A549 (cell line): ENCODE measurements around the gene RAB3IP. TPM values are rescaled to one million over a fixed set of nuclear protein-coding genes. Genes with fewer than 3 reads are reported as not detected.

Source experiments
- ATAC-seq, 2 experiments: fragments of 200-7000 bp in 1 of 2; fragments of >200 bp in 1 of 2; cut with Nextera tagmentation in 1 of 2; cut with Tn5 transposase in 1 of 2; 3 replicates each; pipeline versions ENCODE4 v1.8.0 to v1.9.1; 2018 to 2020; ENCODE audit warnings: mild to moderate bottlenecking in 1 of 2, moderate library complexity in 1 of 2
- CTCF ChIA-PET: fragments of 300-600 bp; sonication (Branson Sonifier 250); formaldehyde crosslinking; extraction: SDS; loops from one replicate; lab custom pipeline; 2021; ENCODE audit warnings: antibody characterized with exemption, inconsistent platforms; lab: Yijun Ruan, JAX
- POLR2A ChIA-PET: fragments of 350-600 bp; formaldehyde crosslinking; extraction: SDS; loops from one replicate; lab custom pipeline; 2021; ENCODE audit warnings: antibody characterized with exemption, inconsistent platforms; lab: Yijun Ruan, JAX
- DNase-seq, 2 experiments: peaks; one replicate each; pipeline versions ENCODE4 v3.0.0 to v3.0.0-alpha.2; 2011 to 2016; ENCODE audit warnings: low read depth in 1 of 2, low spot score in 1 of 2
- FAIRE-seq: peaks from 2 replicates; lab custom pipeline; 2011; peaks lifted over from hg19 to GRCh38; lab: Jason Lieb, UNC
- H3K27ac ChIP-seq, 2 experiments: fragments of >200 bp; sonication (Bioruptor Twin); formaldehyde crosslinking; 3 replicates each; pipeline ENCODE4 v1.5.1; 2016 to 2017
- H3K4me1 ChIP-seq: fragments of >200 bp; sonication (Bioruptor Twin); formaldehyde crosslinking; 3 replicates; pipeline ENCODE4 v1.6.1; 2016
- H3K4me2 ChIP-seq: fragments of >200 bp; sonication (Bioruptor Twin); formaldehyde crosslinking; 3 replicates; pipeline ENCODE4 v1.6.1; 2016
- H3K4me3 ChIP-seq: fragments of >200 bp; sonication (Bioruptor Twin); formaldehyde crosslinking; 3 replicates; pipeline ENCODE4 v1.5.1; 2016
- H3K9me3 ChIP-seq: fragments of >200 bp; sonication (Bioruptor Twin); formaldehyde crosslinking; 3 replicates; pipeline ENCODE4 v1.6.1; 2016
- BHLHE40 ChIP-seq: IDR thresholded peaks from 2 replicates; pipeline ENCODE4 v1.6.1; 2012; ENCODE audit warnings: low read depth, low read length, inconsistent platforms
- CBX2 ChIP-seq: fragments of 200-600 bp; sonication (generic); IDR thresholded peaks from 2 replicates; pipeline ENCODE4 v1.6.1; 2016; ENCODE audit warnings: low read depth, mild to moderate bottlenecking, borderline replicate concordance
- CBX8 ChIP-seq: fragments of 200-600 bp; sonication (generic); IDR thresholded peaks from 2 replicates; pipeline ENCODE4 v1.6.1; 2016
- CHD2 ChIP-seq: fragments of 150-350 bp; IDR thresholded peaks from 2 replicates; pipeline ENCODE4 v1.6.1; 2014; ENCODE audit warnings: low read length; ENCODE audit not compliant: partially characterized antibody
- CHD4 ChIP-seq: fragments of 200-600 bp; sonication (generic); IDR thresholded peaks from 2 replicates; pipeline ENCODE4 v1.6.1; 2016; ENCODE audit warnings: antibody characterized with exemption, mild to moderate bottlenecking, borderline replicate concordance
- EHMT2 ChIP-seq: fragments of 200-600 bp; sonication (generic); IDR thresholded peaks from 2 replicates; pipeline ENCODE4 v1.6.1; 2016; ENCODE audit warnings: antibody characterized with exemption, low read depth, mild to moderate bottlenecking, moderate library complexity
- EP300 ChIP-seq, 2 experiments: fragments of >200 bp; sonication (Bioruptor Twin); formaldehyde crosslinking; IDR thresholded peaks; 2 replicates in 1 of 2; 3 replicates in 1 of 2; pipeline ENCODE4 v1.6.1; 2016 to 2017
- ESRRA ChIP-seq: fragments of 150-350 bp; IDR thresholded peaks from 2 replicates; pipeline ENCODE4 v1.6.1; 2014; ENCODE audit warnings: mild to moderate bottlenecking, low read length, borderline replicate concordance
- FOSB ChIP-seq: fragments of 250-450 bp; sonication (Bioruptor Pico); IDR thresholded peaks from 2 replicates; pipeline ENCODE4 v1.5.0; 2020; ENCODE audit warnings: mild to moderate bottlenecking, moderate library complexity
- FOSL2 ChIP-seq, 2 experiments: fragments of 450-650 bp in 1 of 2; fragments of >200 bp in 1 of 2; sonication (Bioruptor Twin) in 1 of 2; formaldehyde crosslinking; IDR thresholded peaks; 2 replicates each; pipeline versions ENCODE4 v1.5.0 to v1.6.1; 2016 to 2020; ENCODE audit warnings: mild to moderate bottlenecking in 1 of 2, moderate library complexity in 1 of 2
- FOXS1 ChIP-seq: fragments of 250-450 bp; sonication (Bioruptor Pico); IDR thresholded peaks from 2 replicates; pipeline ENCODE4 v1.5.0; 2020; ENCODE audit warnings: mild to moderate bottlenecking, moderate library complexity
- HOXB5 ChIP-seq: fragments of 250-450 bp; sonication (Bioruptor Pico); IDR thresholded peaks from 2 replicates; pipeline ENCODE4 v1.5.0; 2020; ENCODE audit warnings: mild to moderate bottlenecking, moderate library complexity
- JUN ChIP-seq, 2 experiments: fragments of >200 bp; sonication (Bioruptor Twin); formaldehyde crosslinking; IDR thresholded peaks; 2 replicates in 1 of 2; 3 replicates in 1 of 2; pipeline ENCODE4 v1.6.1; 2016 to 2017
- JUNB ChIP-seq: fragments of >200 bp; sonication (Bioruptor Twin); formaldehyde crosslinking; IDR thresholded peaks from 2 replicates; pipeline ENCODE4 v1.6.1; 2016
- MYC ChIP-seq: IDR thresholded peaks from 2 replicates; pipeline ENCODE4 v1.6.1; 2012; ENCODE audit warnings: mild to moderate bottlenecking, inconsistent platforms, low read length, improper control_type of control experiment, borderline replicate concordance
- NFE2L2 ChIP-seq: fragments of 150-350 bp; conservative IDR thresholded peaks from 2 replicates; pipeline ENCODE4 v1.6.1; 2014; ENCODE audit warnings: low read length
- NR3C1 ChIP-seq: fragments of >200 bp; sonication (Bioruptor Twin); formaldehyde crosslinking; IDR thresholded peaks from 3 replicates; pipeline ENCODE4 v1.6.1; 2017
- PBX3 ChIP-seq: IDR thresholded peaks from 2 replicates; pipeline ENCODE4 v1.6.1; 2012
- POLR2A ChIP-seq: IDR thresholded peaks from 2 replicates; pipeline ENCODE4 v1.6.1; 2012; ENCODE audit warnings: mild to moderate bottlenecking, low read length
- POLR2AphosphoS2 ChIP-seq: conservative IDR thresholded peaks from 2 replicates; pipeline ENCODE4 v1.6.1; 2012; ENCODE audit warnings: low read length, improper control_type of control experiment, inconsistent platforms
- RAD21 ChIP-seq, 2 experiments: fragments of >200 bp in 1 of 2; sonication (Bioruptor Twin) in 1 of 2; formaldehyde crosslinking in 1 of 2; IDR thresholded peaks in 1 of 2; conservative IDR thresholded peaks in 1 of 2; 2 replicates in 1 of 2; 3 replicates in 1 of 2; pipeline ENCODE4 v1.6.1; 2012 to 2018; ENCODE audit warnings: inconsistent platforms in 1 of 2
- RCOR1 ChIP-seq: fragments of 150-350 bp; IDR thresholded peaks from 2 replicates; pipeline ENCODE4 v1.6.1; 2014; ENCODE audit warnings: antibody characterized with exemption, low read length, low read depth
- TP53 ChIP-seq: fragments of 250-450 bp; sonication (Bioruptor Pico); IDR thresholded peaks from 2 replicates; pipeline ENCODE4 v1.5.0; 2021; ENCODE audit warnings: mild to moderate bottlenecking, moderate library complexity
- USF2 ChIP-seq: fragments of 450-650 bp; IDR thresholded peaks from 2 replicates; pipeline ENCODE4 v1.6.1; 2014; ENCODE audit warnings: antibody characterized with exemption
- ZC3H11A ChIP-seq: fragments of 450-650 bp; IDR thresholded peaks from 2 replicates; pipeline ENCODE4 v1.6.1; 2014; ENCODE audit warnings: antibody characterized with exemption, mild to moderate bottlenecking
- ZFP36 ChIP-seq: fragments of 450-650 bp; IDR thresholded peaks from 2 replicates; pipeline ENCODE4 v1.6.1; 2014; ENCODE audit warnings: borderline replicate concordance; ENCODE audit not compliant: partially characterized antibody
- WGBS: methylation state at CpG from one replicate; pipeline ENCODE4 v1.1.6; 2017; ENCODE audit errors: missing lambda C conversion rate; 5-methylcytosine and 5-hydroxymethylcytosine counted together
- polyA plus RNA-seq, 4 experiments: library from polyadenylated mRNA; depleted of rRNA in 3 of 4; stranded (reverse); fragments of >200 nt; fragmentation: RNase III in 1 of 4; extraction: RNeasy Plus Mini Kit Qiagen cat#74134 plus additional on column Dnase treatment in 1 of 4; gene quantifications; 2 replicates in 3 of 4; 3 replicates in 1 of 4; pipeline ENCODE4 v1.2.3, GENCODE V29; 2011 to 2017
- TF ChIP-seq, protein P1 (sequence below): fragments of 150-350 bp; IDR thresholded peaks from 2 replicates; pipeline ENCODE4 v1.6.1; 2014; ENCODE audit warnings: low read depth, mild to moderate bottlenecking, low read length
- TF ChIP-seq, protein P2 (sequence below): IDR thresholded peaks from 2 replicates; pipeline ENCODE4 v1.6.1; 2012

Gene RAB3IP
- polyA plus RNA-seq, 2 of the 4 experiments (the other 2 are of a cell fraction): 12.1 to 46.4 TPM

- FAIRE-seq (no peak), ATAC-seq (no peak), DNase-seq (no peak)
- POLR2A ChIA-PET: interaction anchor here (0.6 kb wide), 1 partner anchor 15 kb away, joined by 3 read pairs; no protein-coding TSS in a partner anchor
- no peak overlapping the region for H3K4me3 ChIP-seq
- 68% methylated on average over 3 of the region's 3 CpGs for WGBS
- TF ChIP-seq TP53 (no peak), HOXB5 (CRISPR knock-in tag) (no peak), NFE2L2 (no peak), POLR2AphosphoS2 (no peak), PBX3 (no peak), RCOR1 (no peak), ESRRA (no peak), CBX2 (no peak)
- no peak overlapping the region for H3K27ac ChIP-seq
- CTCF ChIA-PET: interaction anchor here (0.7 to 1.0 kb wide), 3 partner anchors 13 to 18 kb away, joined by 3 read pairs; partner anchors contain the start of gene RAB3IP
- no peaks in the 10 kb centered on the region for H3K4me1 ChIP-seq
- no peak overlapping the region for H3K4me2 ChIP-seq
- H3K9me3 ChIP-seq: no peaks in the 10 kb centered on the region
Observed at GRCh38 chr12:69720750-69721149, 17.9 kb upstream of the RAB3IP start.

GRCh38 chr12:69726922-69727321 lies 11.7 kb upstream of the RAB3IP start:
- no peak overlapping the region for H3K27ac ChIP-seq
- no peaks in the 10 kb centered on the region for H3K9me3 ChIP-seq
- no peak for ATAC-seq
- H3K4me1 ChIP-seq: no peaks in the 10 kb centered on the region
- CTCF ChIA-PET: no interaction called here
- WGBS: 88% methylated on average over 4 of the region's 4 CpGs
- no peak overlapping the region for H3K4me3 ChIP-seq
- TF ChIP-seq, protein P1, sequence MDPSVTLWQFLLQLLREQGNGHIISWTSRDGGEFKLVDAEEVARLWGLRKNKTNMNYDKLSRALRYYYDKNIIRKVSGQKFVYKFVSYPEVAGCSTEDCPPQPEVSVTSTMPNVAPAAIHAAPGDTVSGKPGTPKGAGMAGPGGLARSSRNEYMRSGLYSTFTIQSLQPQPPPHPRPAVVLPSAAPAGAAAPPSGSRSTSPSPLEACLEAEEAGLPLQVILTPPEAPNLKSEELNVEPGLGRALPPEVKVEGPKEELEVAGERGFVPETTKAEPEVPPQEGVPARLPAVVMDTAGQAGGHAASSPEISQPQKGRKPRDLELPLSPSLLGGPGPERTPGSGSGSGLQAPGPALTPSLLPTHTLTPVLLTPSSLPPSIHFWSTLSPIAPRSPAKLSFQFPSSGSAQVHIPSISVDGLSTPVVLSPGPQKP: no peak
- TF ChIP-seq CHD2 (no peak), JUN (IDR thresholded peaks at IDR 0.05) (no peak), EHMT2 (no peak), JUNB (no peak), USF2 (no peak)
- no peak for DNase-seq
- H3K4me2 ChIP-seq: no peak overlapping the region
- POLR2A ChIA-PET: no interaction called here
- FAIRE-seq: no peak

DNA sequence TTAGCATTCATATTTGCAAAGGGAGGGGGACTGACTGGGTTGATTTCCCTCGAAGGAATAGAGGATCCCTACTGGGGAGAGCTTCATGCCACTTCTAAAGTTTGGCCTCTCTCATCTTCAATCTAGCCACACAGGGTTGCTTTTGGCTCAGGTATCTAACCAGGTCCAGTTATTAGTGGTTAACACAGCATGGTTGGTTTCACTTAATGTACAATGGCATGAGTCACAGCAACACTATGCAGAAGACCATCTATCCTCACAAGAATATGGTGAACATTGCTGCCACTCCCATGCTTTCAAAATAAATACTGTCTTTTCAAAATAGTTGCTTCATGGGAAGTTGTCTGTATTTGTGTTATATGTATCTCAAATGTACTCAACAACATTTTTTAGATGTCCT lies 6.6 kb upstream of the RAB3IP start:
- DNase-seq (no peak), ATAC-seq (no peak)
- WGBS: 14% methylated on average over 1 of the region's 1 CpG
- CTCF ChIA-PET: no interaction called here
- Histone ChIP-seq H3K9me3 (no peaks in the 10 kb centered on the region), H3K4me1 (no peaks in the 10 kb centered on the region), H3K4me2 (no peak overlapping the region)
- TF ChIP-seq TP53 (no peak), CBX8 (no peak), FOXS1 (CRISPR knock-in tag) (no peak), BHLHE40 (no peak), MYC (no peak), NR3C1 (no peak), CBX2 (no peak), RAD21 (conservative IDR thresholded peaks at IDR 0.05 in 1 of 2, IDR thresholded peaks at IDR 0.05 in 1 of 2) (no peak), EP300 (IDR thresholded peaks at IDR 0.05) (no peak), FOSL2 (IDR thresholded peaks at IDR 0.05) (no peak), FOSL2 (CRISPR knock-in tag; IDR thresholded peaks at IDR 0.05) (no peak), ZFP36 (no peak), ZC3H11A (no peak), CHD4 (no peak), FOSB (CRISPR knock-in tag) (no peak), CHD2 (no peak), POLR2A (no peak), ESRRA (no peak)
- TF ChIP-seq, protein P2, sequence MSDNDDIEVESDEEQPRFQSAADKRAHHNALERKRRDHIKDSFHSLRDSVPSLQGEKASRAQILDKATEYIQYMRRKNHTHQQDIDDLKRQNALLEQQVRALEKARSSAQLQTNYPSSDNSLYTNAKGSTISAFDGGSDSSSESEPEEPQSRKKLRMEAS: no peak
- TF ChIP-seq, all 56 proteins: peak for 0
- H3K4me3 ChIP-seq: no peak overlapping the region
- no peak overlapping the region for H3K27ac ChIP-seq
- FAIRE-seq: peak; percentile 32
- POLR2A ChIA-PET: no interaction called here
